Ramos (cell line): ENCODE data around the gene SCNN1A.

Source experiments
- in situ Hi-C: fragments of 300-500 bp; cut with MboI; formaldehyde crosslinking; loops from one replicate; pipeline ENCODE4 v1.14.3; 2022; ENCODE audit warnings: low sequenced_read_pairs; ENCODE audit not compliant: unreplicated experiment

Gene SCNN1A

GRCh38 chr12:6306151-6306550, 69.2 kb downstream of the SCNN1A start:
- in situ Hi-C loops = no loop called here

- in situ Hi-C loops = no loop called here
Observed at GRCh38 chr12:6303071-6303470, 72.3 kb downstream of the SCNN1A start.

- in situ Hi-C loops = no loop called here
Observed at GRCh38 chr12:6302621-6303020, 72.7 kb downstream of the SCNN1A start.

GRCh38 chr12:6301721-6302120, 73.6 kb downstream of the SCNN1A start:
- in situ Hi-C loops = no loop called here

GRCh38 chr12:6297170-6297569, 78.2 kb downstream of the SCNN1A start:
- in situ Hi-C loops = no loop called here
